Inferior parietal cortex (tissue), 1 donor: ENCODE results near the gene RNF150.
"Not testable (repeated sequence)": the region's sequence is repeated elsewhere in the genome, so short reads cannot be mapped to it uniquely, and the experiment has no call there.

Source experiments
- DNase-seq: peaks from one replicate; pipeline ENCODE4 v3.0.0-alpha.2; 2016; ENCODE audit errors: extremely low spot score

RNF150 gene

DNA sequence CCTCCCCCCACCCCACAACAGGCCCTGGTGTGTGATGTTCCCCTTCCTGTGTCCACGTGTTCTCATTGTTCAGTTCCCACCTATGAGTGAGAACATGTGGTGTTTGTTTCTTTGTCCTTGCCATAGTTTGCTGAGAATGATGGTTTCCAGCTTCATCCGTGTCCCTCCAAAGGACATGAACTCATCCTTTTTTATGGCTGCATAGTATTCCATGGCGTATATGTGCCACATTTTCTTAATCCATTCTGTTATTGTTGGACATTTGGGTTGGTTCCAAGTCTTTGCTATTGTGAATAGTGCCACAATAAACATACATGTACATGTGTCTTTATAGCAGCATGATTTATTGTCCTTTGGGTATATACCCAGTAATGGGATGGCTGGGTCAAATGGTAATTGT lies 312.7 kb downstream of the RNF150 start:
- not testable (repeated sequence) for DNase-seq

DNA sequence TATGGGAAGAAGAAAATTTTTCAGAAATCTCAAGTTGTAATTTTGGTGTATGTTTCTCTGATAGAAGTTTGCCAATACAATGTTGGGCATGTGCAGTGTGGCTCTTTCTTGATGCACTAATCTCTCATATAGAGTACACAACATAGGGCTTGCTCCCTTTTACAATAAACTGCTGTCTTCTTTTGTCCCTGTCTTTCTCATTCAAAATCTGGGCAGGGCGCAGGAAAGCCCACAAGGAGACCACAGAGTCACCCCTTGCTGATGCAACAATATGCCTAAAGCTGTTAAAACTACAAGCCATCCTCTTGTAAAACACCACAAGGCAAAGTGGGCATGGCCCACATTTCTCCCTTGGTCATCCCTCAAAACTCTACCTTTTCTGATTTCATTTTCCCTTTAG lies 313.7 kb downstream of the RNF150 start:
- DNase-seq: no peak

DNA sequence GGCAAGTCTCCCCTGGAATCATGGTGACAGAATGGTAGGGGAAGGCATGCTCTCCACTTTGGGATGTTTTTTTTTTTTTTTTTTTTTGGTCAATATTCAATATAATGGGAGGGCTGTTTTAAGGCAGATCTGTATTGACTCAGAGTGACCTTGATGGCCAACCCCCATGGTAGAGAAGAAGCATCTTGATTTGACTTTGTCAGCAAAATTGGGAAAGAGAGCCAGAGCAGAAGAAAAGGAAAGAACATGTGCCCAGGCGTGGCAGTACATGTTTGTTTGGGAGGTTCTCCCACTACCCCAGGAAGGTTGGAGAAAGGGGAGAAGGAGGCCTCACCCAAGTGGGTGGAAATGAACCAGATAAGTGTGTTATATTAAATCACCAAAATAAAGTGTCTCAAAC lies 314.8 kb downstream of the RNF150 start:
- no peak for DNase-seq

DNA sequence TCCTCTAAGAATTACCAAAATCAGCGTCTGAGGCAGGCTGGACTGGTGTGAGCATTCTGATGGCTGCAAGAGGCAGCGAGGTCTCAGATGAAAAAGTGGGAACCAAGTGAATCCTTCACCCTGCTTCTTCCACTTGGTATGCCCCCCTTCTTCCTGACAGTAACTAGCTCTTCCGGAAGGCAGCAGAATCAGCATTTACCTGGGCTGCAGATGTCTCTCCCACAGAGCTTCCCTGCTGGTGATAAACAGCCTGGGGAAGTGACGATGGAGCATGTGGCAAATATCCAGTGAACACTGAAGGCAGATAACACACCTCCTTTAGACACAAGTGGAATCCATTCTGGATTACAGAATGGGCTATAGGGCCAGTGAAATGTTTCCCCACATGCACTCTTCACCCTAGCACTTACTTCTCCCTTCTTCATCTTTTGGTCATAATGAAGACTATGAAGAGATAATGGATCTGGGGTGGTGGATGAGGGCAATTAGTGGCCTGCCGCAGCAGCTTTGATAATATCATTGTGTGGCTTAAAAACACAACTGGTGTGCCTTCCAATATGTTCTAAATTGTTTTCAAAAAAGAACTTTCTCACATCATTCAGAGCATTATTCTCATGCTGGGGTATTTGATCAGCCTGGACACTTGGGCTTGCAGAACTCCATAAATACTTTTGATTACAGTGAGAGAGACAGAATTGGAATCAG lies 316.3 kb downstream of the RNF150 start:
- DNase-seq: no peak

DNA sequence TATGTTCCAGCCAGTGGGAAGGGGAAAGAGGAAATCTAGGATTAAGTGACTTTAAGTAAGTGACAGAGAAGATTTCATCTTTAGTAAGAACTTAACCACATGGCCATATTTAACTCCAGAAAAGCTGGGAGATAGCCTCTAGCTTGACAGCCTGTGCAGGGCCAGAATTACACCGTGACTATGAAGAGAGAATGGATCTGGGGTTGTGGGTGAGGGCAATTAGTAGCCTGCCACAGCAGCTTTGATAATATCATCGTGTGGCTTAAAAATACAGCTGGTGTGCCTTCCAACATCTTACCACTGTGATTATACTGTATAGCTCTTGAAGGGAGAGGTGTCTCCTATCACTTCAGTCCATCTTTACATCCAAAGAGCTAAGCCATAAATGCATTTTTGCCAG lies 319.5 kb downstream of the RNF150 start:
- no peak for DNase-seq

DNA sequence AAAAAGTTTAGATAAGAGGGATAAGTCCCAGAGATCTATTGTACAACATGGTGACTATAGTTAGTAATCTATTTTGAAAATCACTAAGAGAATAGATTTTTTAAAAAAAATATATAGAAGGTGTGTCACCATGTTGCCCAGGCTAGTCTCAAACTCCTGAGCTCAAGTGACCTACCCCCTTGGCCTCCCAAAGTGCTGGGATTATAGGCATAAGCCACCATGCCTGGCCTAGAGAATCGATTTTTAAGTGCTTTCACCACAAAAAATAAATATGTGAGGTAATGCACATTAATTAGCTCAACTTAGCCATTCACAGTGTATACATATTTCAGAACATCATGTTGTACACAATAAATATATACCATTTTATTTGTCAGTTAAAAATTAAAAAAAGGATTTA lies 320.4 kb downstream of the RNF150 start:
- no peak for DNase-seq

DNA sequence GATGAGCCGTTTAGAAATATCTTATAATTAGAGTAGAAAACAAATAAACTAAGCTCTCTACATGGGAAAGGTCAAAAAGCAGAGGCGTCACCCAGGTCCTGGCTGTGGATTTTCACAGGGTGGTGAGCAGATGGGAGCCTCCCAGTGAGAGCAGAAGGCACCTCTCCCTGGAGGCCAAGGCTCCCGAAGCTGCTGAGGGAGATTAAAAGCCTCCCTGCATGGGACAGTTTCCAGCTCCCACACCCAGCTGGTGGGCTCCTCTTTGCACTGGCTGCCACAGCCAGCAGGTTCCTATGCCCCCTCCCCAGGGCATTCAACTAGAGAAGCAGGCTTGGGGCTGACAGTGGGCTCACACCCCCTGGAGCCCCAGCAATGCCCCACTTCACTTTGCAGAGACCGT lies 321.8 kb downstream of the RNF150 start:
- DNase-seq: no peak

DNA sequence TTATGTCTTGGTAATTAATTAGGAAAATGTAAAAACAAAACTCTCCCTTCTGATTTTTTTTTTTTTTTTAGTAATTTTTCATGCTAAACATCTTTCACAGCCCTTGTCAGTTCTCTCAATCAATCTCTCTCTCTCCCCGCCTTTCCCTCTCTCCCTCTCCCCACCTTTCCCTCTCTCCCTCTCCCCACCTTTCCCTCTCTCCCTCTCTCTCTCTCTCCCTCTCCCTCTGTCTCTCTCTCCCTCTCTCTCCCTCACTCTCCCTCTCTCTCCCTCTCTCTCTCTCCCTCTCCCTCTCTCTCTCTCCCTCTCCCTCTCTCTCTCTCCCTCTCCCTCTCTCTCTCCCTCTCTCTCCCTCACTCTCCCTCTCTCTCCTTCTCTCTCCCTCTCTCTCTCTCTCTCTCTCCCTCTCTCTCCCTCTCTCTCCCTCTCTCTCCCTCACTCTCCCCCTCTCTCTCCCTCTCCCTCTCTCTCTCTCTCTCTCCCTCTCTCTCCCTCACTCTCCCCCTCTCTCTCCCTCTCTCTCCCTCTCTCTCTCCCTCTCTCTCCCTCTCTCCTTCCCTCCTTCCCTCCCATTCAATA lies 322.6 kb downstream of the RNF150 start:
- DNase-seq: not testable (repeated sequence)
